ENCODE results near the gene CUL4A.

DNA sequence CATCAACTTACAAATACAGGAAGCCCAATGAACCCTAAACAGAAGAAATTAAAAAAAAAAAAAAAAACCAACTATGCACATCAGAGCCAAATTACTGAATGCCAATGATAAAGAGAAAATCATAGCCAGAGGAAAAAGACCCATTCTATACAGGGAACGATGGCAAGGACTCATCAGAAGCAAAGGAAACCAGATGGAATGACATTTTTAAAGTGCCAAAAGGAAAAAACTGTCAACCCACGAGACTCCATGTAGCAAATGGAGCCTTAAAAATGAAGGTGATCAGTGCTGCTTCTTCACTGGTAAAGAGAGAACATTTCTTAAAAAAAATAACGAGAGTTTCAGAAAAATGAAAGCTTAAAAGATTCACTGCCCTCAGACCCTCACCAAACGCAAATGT is 19.2 kb upstream of the CUL4A start:
- TF ChIP-seq, protein P1, sequence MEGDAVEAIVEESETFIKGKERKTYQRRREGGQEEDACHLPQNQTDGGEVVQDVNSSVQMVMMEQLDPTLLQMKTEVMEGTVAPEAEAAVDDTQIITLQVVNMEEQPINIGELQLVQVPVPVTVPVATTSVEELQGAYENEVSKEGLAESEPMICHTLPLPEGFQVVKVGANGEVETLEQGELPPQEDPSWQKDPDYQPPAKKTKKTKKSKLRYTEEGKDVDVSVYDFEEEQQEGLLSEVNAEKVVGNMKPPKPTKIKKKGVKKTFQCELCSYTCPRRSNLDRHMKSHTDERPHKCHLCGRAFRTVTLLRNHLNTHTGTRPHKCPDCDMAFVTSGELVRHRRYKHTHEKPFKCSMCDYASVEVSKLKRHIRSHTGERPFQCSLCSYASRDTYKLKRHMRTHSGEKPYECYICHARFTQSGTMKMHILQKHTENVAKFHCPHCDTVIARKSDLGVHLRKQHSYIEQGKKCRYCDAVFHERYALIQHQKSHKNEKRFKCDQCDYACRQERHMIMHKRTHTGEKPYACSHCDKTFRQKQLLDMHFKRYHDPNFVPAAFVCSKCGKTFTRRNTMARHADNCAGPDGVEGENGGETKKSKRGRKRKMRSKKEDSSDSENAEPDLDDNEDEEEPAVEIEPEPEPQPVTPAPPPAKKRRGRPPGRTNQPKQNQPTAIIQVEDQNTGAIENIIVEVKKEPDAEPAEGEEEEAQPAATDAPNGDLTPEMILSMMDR (IDR thresholded peaks at IDR 0.05) = no peak
- no peak for TF ChIP-seq POLR2A (IDR thresholded peaks at IDR 0.05)

Data from upper lobe of left lung (tissue), 4 donors.